Ecto neural progenitor cell (in vitro differentiated cells): ENCODE data around the gene METTL9.
"Not testable (repeated sequence)": the region's sequence is repeated elsewhere in the genome, so short reads cannot be mapped to it uniquely, and the experiment has no call there.

ENCODE experiments used
- DNase-seq: peaks from one replicate; pipeline ENCODE4 v3.0.0-alpha.2; 2018; ENCODE audit warnings: low spot score

The METTL9 gene

GRCh38 chr16:21610766-21611165 is 11.4 kb downstream of the METTL9 start:
- no peak for DNase-seq

- DNase-seq: no peak
Observed at GRCh38 chr16:21611198-21611555, 11.8 kb downstream of the METTL9 start.

- no peak for DNase-seq
Observed at GRCh38 chr16:21611556-21612384, 12.4 kb downstream of the METTL9 start.

GRCh38 chr16:21613361-21613760 is 14.0 kb downstream of the METTL9 start:
- no peak for DNase-seq

- DNase-seq: no peak
Observed at GRCh38 chr16:21613781-21614180, 14.4 kb downstream of the METTL9 start.

- DNase-seq: no peak
Observed at GRCh38 chr16:21614896-21615295, 15.5 kb downstream of the METTL9 start.

GRCh38 chr16:21617607-21618006 is 18.2 kb downstream of the METTL9 start:
- DNase-seq: no peak

GRCh38 chr16:21618281-21618680 is 18.9 kb downstream of the METTL9 start:
- no peak for DNase-seq

GRCh38 chr16:21619765-21620425 is 20.5 kb downstream of the METTL9 start:
- no peak for DNase-seq

GRCh38 chr16:21620592-21620991 is 21.2 kb downstream of the METTL9 start:
- no peak for DNase-seq

- DNase-seq: no peak
Observed at GRCh38 chr16:21622545-21622944, 23.2 kb downstream of the METTL9 start.

- DNase-seq: no peak
Observed at GRCh38 chr16:21625026-21625425, 25.6 kb downstream of the METTL9 start.

- DNase-seq: no peak
Observed at GRCh38 chr16:21626659-21627277, 27.4 kb downstream of the METTL9 start.

- DNase-seq: no peak
Observed at GRCh38 chr16:21628121-21628726, 28.8 kb downstream of the METTL9 start.

- no peak for DNase-seq
Observed at GRCh38 chr16:21628772-21629171, 29.4 kb downstream of the METTL9 start.

GRCh38 chr16:21629616-21630539 is 30.5 kb downstream of the METTL9 start:
- DNase-seq: not testable (repeated sequence)

GRCh38 chr16:21630866-21631265 is 31.5 kb downstream of the METTL9 start:
- DNase-seq: not testable (repeated sequence)

GRCh38 chr16:21631376-21631775 is 32.0 kb downstream of the METTL9 start:
- DNase-seq: not testable (repeated sequence)

- not testable (repeated sequence) for DNase-seq
Observed at GRCh38 chr16:21631951-21632575, 32.7 kb downstream of the METTL9 start.

- DNase-seq: no peak
Observed at GRCh38 chr16:21634216-21634615, 34.8 kb downstream of the METTL9 start.

- DNase-seq: not testable (repeated sequence)
Observed at GRCh38 chr16:21635694-21636093, 36.3 kb downstream of the METTL9 start.
